Upper lobe of left lung (tissue), 6 donors: ENCODE data around the gene CCDC87. TPM values are rescaled to one million over a fixed set of nuclear protein-coding genes. Genes with fewer than 3 reads are reported as not detected.
A peak's percentile ranks its signal among the peaks of the same experiment; 100 is the strongest.

Experiments used
- ATAC-seq, 2 donors: fragments of 200-7000 bp; cut with Tn5 transposase; one replicate each; pipeline ENCODE4 v1.9.1; 2022; ENCODE audit warnings: mild to moderate bottlenecking in 2 of 2, moderate library complexity in 2 of 2; ENCODE audit not compliant: low FRiP score in 2 of 2
- DNase-seq, 2 donors: peaks; one replicate each; pipeline ENCODE4 v3.0.0-alpha.2; 2019 to 2020
- H3K27ac ChIP-seq, 4 donors: fragments of 200-600 bp; sonication (generic); one replicate each; pipeline ENCODE4 v1.5.1; 2016 to 2019
- H3K27me3 ChIP-seq, 4 donors: fragments of 200-600 bp; sonication (generic); one replicate each; pipeline ENCODE4 v1.5.1; 2017 to 2019
- H3K36me3 ChIP-seq, 4 donors: fragments of 200-600 bp; sonication (generic); one replicate each; pipeline ENCODE4 v1.5.1; 2016 to 2019
- H3K4me1 ChIP-seq, 4 donors: fragments of 200-600 bp; sonication (generic); one replicate each; pipeline ENCODE4 v1.5.1; 2018 to 2019
- H3K4me3 ChIP-seq, 4 donors: fragments of 200-600 bp; sonication (generic); one replicate each; pipeline ENCODE4 v1.5.1; 2017 to 2019; ENCODE audit warnings: mild to moderate bottlenecking in 2 of 4, moderate library complexity in 1 of 4
- H3K9me3 ChIP-seq, 4 donors: fragments of 200-600 bp; sonication (generic); one replicate each; pipeline ENCODE4 v1.5.1; 2018 to 2019
- EP300 ChIP-seq, 4 donors: sonication (generic); formaldehyde crosslinking; IDR thresholded peaks; one replicate each; pipeline ENCODE4 v1.5.1; 2017; ENCODE audit warnings: antibody characterized with exemption in 4 of 4, control low read depth in 2 of 4
- POLR2A ChIP-seq, 4 donors: fragments of 450-650 bp; IDR thresholded peaks; one replicate each; pipeline ENCODE4 v1.5.1; 2016 to 2017; ENCODE audit warnings: antibody characterized with exemption in 4 of 4, mild to moderate bottlenecking in 2 of 4
- POLR2AphosphoS5 ChIP-seq, 2 donors: sonication (generic); formaldehyde crosslinking; IDR thresholded peaks; one replicate each; pipeline ENCODE4 v1.5.1; 2017; ENCODE audit warnings: antibody characterized with exemption in 2 of 2
- WGBS, 2 donors: methylation state at CpG; one replicate each; pipeline ENCODE4 v1.1.5; 2017 to 2018; 5-methylcytosine and 5-hydroxymethylcytosine counted together
- total RNA-seq, 6 donors: library from RNA; depleted of rRNA in 4 of 6; stranded (reverse); fragments of >200 nt in 4 of 6; gene quantifications; one replicate each; pipeline versions ENCODE4 v1.1.0 to v1.2.1, GENCODE V29; 2016 to 2021
- TF ChIP-seq, protein P1 (sequence below), 6 experiments: fragments of 450-650 bp in 4 of 6; fragments of 200-600 bp in 2 of 6; sonication (generic) in 2 of 6; IDR thresholded peaks; one replicate each; pipeline ENCODE4 v1.5.1; 2016 to 2019; ENCODE audit warnings: antibody characterized with exemption in 6 of 6
- donor health status: DM: no; HTN: no; CAD: no; lungs with moderate emphysema.
- donor health status: DM: no; HTN: yes; CAD: no; lungs with severe emphysema.

CCDC87 gene
- total RNA-seq, 6 donors from 2014 or later: 0.20 to 4.2 (median 0.44) TPM; not detected in 1

DNA sequence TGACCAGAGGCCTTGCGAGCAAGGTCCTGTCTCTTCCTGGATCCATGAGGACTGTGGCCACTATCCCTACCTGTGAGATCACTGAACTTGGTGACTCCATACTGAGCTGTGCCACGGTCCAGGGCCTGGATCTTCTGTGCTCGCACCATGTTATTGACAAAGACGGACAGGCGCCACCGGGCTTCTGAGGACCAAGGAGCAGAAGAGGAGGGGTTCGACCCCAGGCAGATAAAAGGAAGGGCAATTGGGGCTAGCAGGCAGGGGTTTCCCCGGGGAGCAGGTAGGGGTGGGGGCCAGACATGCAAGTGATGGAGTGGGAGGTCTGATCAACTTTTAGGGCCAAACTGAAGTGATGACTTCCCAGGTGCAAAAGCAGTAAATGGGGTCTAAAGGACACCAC lies 26.6 kb downstream of the CCDC87 start:
- 93 to 98% methylated on average over 7 to 8 of the region's 8 CpGs for WGBS, 2 donors

DNA sequence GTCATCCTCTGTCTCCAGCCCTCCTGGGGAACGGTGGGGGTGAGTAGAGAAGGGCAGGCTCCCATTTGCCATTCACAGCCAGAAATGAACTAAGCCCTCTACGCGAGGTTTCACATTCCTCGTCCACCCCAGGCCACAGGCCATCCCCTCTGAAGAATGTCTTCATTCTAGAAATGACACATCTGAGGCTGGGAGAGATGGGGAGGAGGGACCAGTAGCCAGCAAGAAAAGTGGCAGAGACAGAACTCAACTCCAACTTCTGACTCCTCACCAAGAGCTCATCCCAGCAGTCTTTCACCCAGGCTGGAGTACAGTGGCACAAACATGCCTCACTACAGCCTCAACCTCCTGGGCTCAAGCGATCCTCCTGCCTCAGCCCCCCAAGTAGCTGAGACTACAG lies 27.9 kb downstream of the CCDC87 start:
- peaks cover 10 to 17% (median 12%) of the 10 kb centered on the region in 4 donors for H3K4me1 ChIP-seq
- no peak for TF ChIP-seq POLR2AphosphoS5 (IDR thresholded peaks at IDR 0.05)
- TF ChIP-seq EP300 (IDR thresholded peaks at IDR 0.05): no peak
- TF ChIP-seq, protein P1, sequence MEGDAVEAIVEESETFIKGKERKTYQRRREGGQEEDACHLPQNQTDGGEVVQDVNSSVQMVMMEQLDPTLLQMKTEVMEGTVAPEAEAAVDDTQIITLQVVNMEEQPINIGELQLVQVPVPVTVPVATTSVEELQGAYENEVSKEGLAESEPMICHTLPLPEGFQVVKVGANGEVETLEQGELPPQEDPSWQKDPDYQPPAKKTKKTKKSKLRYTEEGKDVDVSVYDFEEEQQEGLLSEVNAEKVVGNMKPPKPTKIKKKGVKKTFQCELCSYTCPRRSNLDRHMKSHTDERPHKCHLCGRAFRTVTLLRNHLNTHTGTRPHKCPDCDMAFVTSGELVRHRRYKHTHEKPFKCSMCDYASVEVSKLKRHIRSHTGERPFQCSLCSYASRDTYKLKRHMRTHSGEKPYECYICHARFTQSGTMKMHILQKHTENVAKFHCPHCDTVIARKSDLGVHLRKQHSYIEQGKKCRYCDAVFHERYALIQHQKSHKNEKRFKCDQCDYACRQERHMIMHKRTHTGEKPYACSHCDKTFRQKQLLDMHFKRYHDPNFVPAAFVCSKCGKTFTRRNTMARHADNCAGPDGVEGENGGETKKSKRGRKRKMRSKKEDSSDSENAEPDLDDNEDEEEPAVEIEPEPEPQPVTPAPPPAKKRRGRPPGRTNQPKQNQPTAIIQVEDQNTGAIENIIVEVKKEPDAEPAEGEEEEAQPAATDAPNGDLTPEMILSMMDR (IDR thresholded peaks at IDR 0.05): no peak
- TF ChIP-seq POLR2A (IDR thresholded peaks at IDR 0.05): no peak
- H3K4me3 ChIP-seq: no peak overlapping the region
- H3K27ac ChIP-seq: no peak overlapping the region
- H3K9me3 ChIP-seq: no peaks in the 10 kb centered on the region
- WGBS, 2 donors: 92 to 95% methylated on average over 4 to 5 of the region's 5 CpGs
- ATAC-seq: no peak
- no peaks in the 10 kb centered on the region for H3K27me3 ChIP-seq
- peaks cover 0 to 8% (median 0%) of the 10 kb centered on the region in 4 donors for H3K36me3 ChIP-seq
- DNase-seq: no peak

More for the DNA sequence above, 26.6 kb downstream of the CCDC87 start:
- Histone ChIP-seq H3K27ac (no peak overlapping the region), H3K4me3 (no peak overlapping the region), H3K36me3 (peaks cover 0 to 8% (median 0%) of the 10 kb centered on the region in 4 donors), H3K4me1 (peaks cover 10 to 17% (median 12%) of the 10 kb centered on the region in 4 donors), H3K9me3 (no peaks in the 10 kb centered on the region), H3K27me3 (no peaks in the 10 kb centered on the region)
- TF ChIP-seq EP300 (IDR thresholded peaks at IDR 0.05) (no peak), POLR2A (IDR thresholded peaks at IDR 0.05) (no peak), POLR2AphosphoS5 (IDR thresholded peaks at IDR 0.05) (no peak)
- TF ChIP-seq, protein P1 (IDR thresholded peaks at IDR 0.05): no peak
- ATAC-seq: no peak
- no peak for DNase-seq

DNA sequence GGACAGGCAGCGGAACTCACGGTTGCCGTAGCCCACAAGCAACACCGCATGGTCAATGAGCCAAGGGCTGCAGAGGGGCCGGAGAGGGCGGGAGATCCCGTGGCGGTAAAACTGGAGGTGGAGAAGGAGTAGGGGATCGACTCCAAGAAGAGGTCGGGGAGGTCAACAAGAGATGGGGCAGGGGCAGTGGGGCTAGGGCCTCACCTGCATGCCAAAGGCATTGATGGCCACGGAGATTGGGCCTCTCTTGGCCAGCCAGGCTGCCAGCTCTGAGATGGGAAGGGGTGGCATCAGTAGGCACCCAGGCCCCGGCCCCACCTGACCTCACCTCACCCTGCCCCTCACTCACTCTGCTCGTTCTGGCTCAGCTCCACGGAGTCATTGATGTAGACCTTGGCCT lies 28.3 kb downstream of the CCDC87 start:
- TF ChIP-seq POLR2A (IDR thresholded peaks at IDR 0.05) (no peak), EP300 (IDR thresholded peaks at IDR 0.05) (no peak), POLR2AphosphoS5 (IDR thresholded peaks at IDR 0.05) (no peak)
- TF ChIP-seq, protein P1 (IDR thresholded peaks at IDR 0.05): no peak

DNA sequence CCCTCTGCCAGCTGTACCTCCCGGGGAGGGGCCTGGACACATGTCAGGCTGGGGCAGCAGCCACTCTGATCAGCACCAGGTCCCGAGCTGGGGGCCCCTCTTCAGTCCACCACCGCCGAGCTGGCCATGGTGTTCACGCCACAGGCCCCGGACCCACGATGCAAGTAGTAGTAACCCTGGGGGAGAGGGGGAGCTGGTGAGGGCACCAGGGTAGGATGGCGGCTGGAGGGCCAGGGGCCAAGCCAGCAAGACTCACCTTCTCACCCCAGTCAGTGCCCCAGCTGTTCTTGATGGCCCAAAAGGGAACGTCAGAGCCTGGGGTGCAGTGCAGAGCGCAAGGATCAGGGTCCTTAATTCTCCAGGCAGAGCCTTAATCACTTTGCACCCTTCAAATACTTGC lies 29.0 kb downstream of the CCDC87 start:
- no peak overlapping the region for H3K4me3 ChIP-seq
- DNase-seq: peak in 1 of 2 donors; percentile 71
- no peak for ATAC-seq
- no peak for TF ChIP-seq POLR2A (IDR thresholded peaks at IDR 0.05)
- TF ChIP-seq POLR2AphosphoS5 (IDR thresholded peaks at IDR 0.05): no peak
- TF ChIP-seq, protein P1 (IDR thresholded peaks at IDR 0.05): no peak
- TF ChIP-seq EP300 (IDR thresholded peaks at IDR 0.05): no peak
- 94 to 95% methylated on average over 8 to 10 of the region's 10 CpGs for WGBS, 2 donors
- peaks cover 16 to 24% (median 18%) of the 10 kb centered on the region in 4 donors for H3K4me1 ChIP-seq
- no peaks in the 10 kb centered on the region for H3K27me3 ChIP-seq
- H3K27ac ChIP-seq: no peak overlapping the region
- peaks cover 0 to 8% (median 0%) of the 10 kb centered on the region in 4 donors for H3K36me3 ChIP-seq
- no peaks in the 10 kb centered on the region for H3K9me3 ChIP-seq

More for the DNA sequence above, 28.3 kb downstream of the CCDC87 start:
- Histone ChIP-seq H3K27me3 (no peaks in the 10 kb centered on the region), H3K27ac (no peak overlapping the region), H3K4me3 (no peak overlapping the region), H3K36me3 (peaks cover 0 to 8% (median 0%) of the 10 kb centered on the region in 4 donors), H3K4me1 (peaks cover 10 to 19% (median 12%) of the 10 kb centered on the region in 4 donors), H3K9me3 (no peaks in the 10 kb centered on the region)
- 91 to 92% methylated on average over 13 to 14 of the region's 14 CpGs for WGBS, 2 donors
- ATAC-seq (no peak), DNase-seq (peak in 1 of 2 donors; percentile 59)
